Esophagus squamous epithelium (tissue), 5 donors: ENCODE results near the gene KRT7. TPM values are rescaled to one million over a fixed set of nuclear protein-coding genes. Genes with fewer than 3 reads are reported as not detected.

Source experiments
- DNase-seq: peaks from one replicate; lab custom pipeline; 2025; lab: John Stamatoyannopoulos, UW
- H3K27ac ChIP-seq, 4 donors: fragments of 200-600 bp; sonication (generic); one replicate each; pipeline ENCODE4 v1.5.1; 2016 to 2019; ENCODE audit warnings: mild to moderate bottlenecking in 1 of 4
- H3K27me3 ChIP-seq, 4 donors: fragments of 200-600 bp; sonication (generic); 1 replicate in 3 of 4; 2 replicates in 1 of 4; pipeline versions ENCODE4 v1.5.1 to v1.6.0; 2017 to 2021; ENCODE audit warnings: antibody characterized with exemption in 1 of 4
- H3K36me3 ChIP-seq, 3 donors: fragments of 200-600 bp; sonication (generic); one replicate each; pipeline ENCODE4 v1.5.1; 2016 to 2019
- H3K4me1 ChIP-seq, 3 donors: fragments of 200-600 bp; sonication (generic); one replicate each; pipeline ENCODE4 v1.5.1; 2017 to 2019
- H3K4me3 ChIP-seq, 4 donors: fragments of 200-600 bp; sonication (generic); 1 replicate in 3 of 4; 2 replicates in 1 of 4; pipeline ENCODE4 v1.5.1; 2016 to 2019; ENCODE audit warnings: mild to moderate bottlenecking in 2 of 4, moderate library complexity in 1 of 4
- H3K9me3 ChIP-seq, 3 donors: fragments of 200-600 bp; sonication (generic); one replicate each; pipeline ENCODE4 v1.5.1; 2016 to 2019
- CTCF ChIP-seq, 6 experiments: fragments of 450-650 bp in 4 of 6; fragments of 200-600 bp in 2 of 6; sonication (generic) in 2 of 6; IDR thresholded peaks; one replicate each; pipeline ENCODE4 v1.5.1; 2016 to 2019; ENCODE audit warnings: antibody characterized with exemption in 6 of 6, mild to moderate bottlenecking in 4 of 6, moderate library complexity in 4 of 6
- POLR2A ChIP-seq, 4 donors: fragments of 450-650 bp; IDR thresholded peaks; one replicate each; pipeline ENCODE4 v1.6.1; 2017; ENCODE audit warnings: antibody characterized with exemption in 4 of 4, mild to moderate bottlenecking in 4 of 4, moderate library complexity in 3 of 4
- WGBS, 2 donors: methylation state at CpG; one replicate each; pipeline ENCODE4 v1.1.5; 2018; 5-methylcytosine and 5-hydroxymethylcytosine counted together
- intact Hi-C: fragments of 100-400 bp; cut with DNase I; formaldehyde crosslinking; loops from one replicate; pipeline ENCODE4 v1.15.0; 2022
- total RNA-seq, 4 donors: library from RNA; depleted of rRNA; stranded (reverse); fragments of >200 nt; gene quantifications; one replicate each; pipeline ENCODE4 v1.1.0, GENCODE V29; 2016
- donor health status: DM: yes; HTN: yes; CAD: no.

The KRT7 gene
- 100 to 1,000 TPM in 1 of 4 donors, 10 to 100 TPM in 3; 18.7 to 118 (median 64.4) TPM for total RNA-seq

GRCh38 chr12:52232674-52233461, at the start of gene KRT7:
TSS of gene KRT7 (plus strand) at chr12:52233243. CDS start at chr12:52233297, 54 bp downstream.
- Histone ChIP-seq H3K27me3 (peaks cover 0 to 53% (median 0%) of the 10 kb centered on the region in 4 donors), H3K36me3 (no peaks in the 10 kb centered on the region), H3K27ac (peak within 1 kb of the TSS in 3 of 4 donors; percentile 58 to 75 (median 65)), H3K9me3 (no peaks in the 10 kb centered on the region), H3K4me3 (peak within 1 kb of the TSS; percentile 7 to 56 (median 34)), H3K4me1 (peaks cover 28 to 78% (median 30%) of the 10 kb centered on the region in 3 donors)
- no peak for TF ChIP-seq CTCF (IDR thresholded peaks at IDR 0.05)
- TF ChIP-seq POLR2A (IDR thresholded peaks at IDR 0.05) = peak in 1 of 4 donors; percentile 31
- no peak for DNase-seq
- WGBS, 2 donors = 18 to 52% methylated on average over 7 to 23 of the region's 58 CpGs
- intact Hi-C loops = no loop called here

GRCh38 chr12:52183544-52183910, 49.5 kb upstream of the KRT7 start:
- 30 to 63% methylated on average over 3 to 6 of the region's 6 CpGs for WGBS, 2 donors
- intact Hi-C loops = no loop called here
- DNase-seq = no peak

GRCh38 chr12:52183971-52184370, 49.1 kb upstream of the KRT7 start:
- DNase-seq = no peak
- intact Hi-C loops = no loop called here

More at GRCh38 chr12:52183544-52183910, 49.5 kb upstream of the KRT7 start:
- no peaks in the 10 kb centered on the region for H3K27me3 ChIP-seq
- TF ChIP-seq POLR2A (IDR thresholded peaks at IDR 0.05) = no peak
- no peak for TF ChIP-seq CTCF (IDR thresholded peaks at IDR 0.05)
- peak overlapping the region; percentile 74 to 91 (median 82) for H3K27ac ChIP-seq
- H3K9me3 ChIP-seq = no peaks in the 10 kb centered on the region
- peaks cover 28 to 76% (median 38%) of the 10 kb centered on the region in 3 donors for H3K4me1 ChIP-seq
- H3K36me3 ChIP-seq = peaks cover 0 to 4% (median 0%) of the 10 kb centered on the region in 3 donors
- no peak overlapping the region for H3K4me3 ChIP-seq

GRCh38 chr12:52184813-52185212, 48.2 kb upstream of the KRT7 start:
- WGBS, 2 donors = 67 to 80% methylated on average over 5 to 6 of the region's 6 CpGs
- Histone ChIP-seq H3K9me3 (no peaks in the 10 kb centered on the region), H3K36me3 (peaks cover 0 to 4% (median 0%) of the 10 kb centered on the region in 3 donors), H3K27me3 (no peaks in the 10 kb centered on the region), H3K4me1 (peaks cover 31 to 84% (median 38%) of the 10 kb centered on the region in 3 donors), H3K27ac (peak overlapping the region in 1 of 4 donors; percentile 91), H3K4me3 (no peak overlapping the region)
- intact Hi-C loops = no loop called here
- DNase-seq = no peak
- TF ChIP-seq CTCF (IDR thresholded peaks at IDR 0.05) (no peak), POLR2A (IDR thresholded peaks at IDR 0.05) (no peak)

More at GRCh38 chr12:52183971-52184370, 49.1 kb upstream of the KRT7 start:
- Histone ChIP-seq H3K36me3 (peaks cover 0 to 4% (median 0%) of the 10 kb centered on the region in 3 donors), H3K27ac (peak overlapping the region; percentile 74 to 91 (median 82)), H3K4me3 (no peak overlapping the region), H3K4me1 (peaks cover 28 to 76% (median 38%) of the 10 kb centered on the region in 3 donors), H3K27me3 (no peaks in the 10 kb centered on the region), H3K9me3 (no peaks in the 10 kb centered on the region)
- WGBS, 2 donors = no CpG with 5 or more reads among the region's 8 CpGs
- no peak for TF ChIP-seq POLR2A (IDR thresholded peaks at IDR 0.05)
- TF ChIP-seq CTCF (IDR thresholded peaks at IDR 0.05) = no peak

- peaks cover 31 to 91% (median 38%) of the 10 kb centered on the region in 3 donors for H3K4me1 ChIP-seq
Observed at GRCh38 chr12:52185400-52185967, 47.6 kb upstream of the KRT7 start.

More at GRCh38 chr12:52185400-52185967, 47.6 kb upstream of the KRT7 start:
- no peaks in the 10 kb centered on the region for H3K9me3 ChIP-seq
- no peak for DNase-seq
- TF ChIP-seq CTCF (IDR thresholded peaks at IDR 0.05) (no peak), POLR2A (IDR thresholded peaks at IDR 0.05) (no peak)
- intact Hi-C loops = no loop called here
- H3K27me3 ChIP-seq = no peaks in the 10 kb centered on the region
- H3K27ac ChIP-seq = peak overlapping the region in 2 of 4 donors; percentile 76 to 91
- H3K4me3 ChIP-seq = no peak overlapping the region
- WGBS, 2 donors = 75 to 80% methylated on average over 5 to 8 of the region's 16 CpGs
- H3K36me3 ChIP-seq = peaks cover 0 to 4% (median 0%) of the 10 kb centered on the region in 3 donors
